H9 (cell line): ENCODE measurements around the gene SNHG17. TPM values are rescaled to one million over a fixed set of nuclear protein-coding genes. Genes with fewer than 3 reads are reported as not detected.

ENCODE experiments used
- DNase-seq: peaks from one replicate; pipeline ENCODE4 v3.0.0-alpha.2; 2017
- H2AFZ ChIP-seq: one replicate; pipeline ENCODE4 v1.6.1; 2013; ENCODE audit warnings: mild to moderate bottlenecking, low read length, control low read depth, moderate library complexity
- H2AK5ac ChIP-seq: 2 replicates; pipeline ENCODE4 v1.6.1; 2013; ENCODE audit warnings: low read length, control low read depth, mixed read lengths; ENCODE audit not compliant: insufficient read length
- H2BK120ac ChIP-seq: one replicate; pipeline ENCODE4 v1.6.1; 2013; ENCODE audit warnings: low read depth, mild to moderate bottlenecking, low read length, control low read depth, inconsistent platforms; ENCODE audit not compliant: poor library complexity, severe bottlenecking
- H2BK12ac ChIP-seq: 2 replicates; pipeline ENCODE4 v1.6.1; 2013; ENCODE audit warnings: low read length, control low read depth, mixed read lengths, low read depth; ENCODE audit not compliant: insufficient read length
- H2BK15ac ChIP-seq: 2 replicates; pipeline ENCODE4 v1.6.1; 2013; ENCODE audit warnings: low read depth, low read length, control low read depth
- H2BK20ac ChIP-seq: one replicate; pipeline ENCODE4 v1.6.1; 2013; ENCODE audit warnings: low read depth, mild to moderate bottlenecking, low read length, control low read depth, inconsistent platforms; ENCODE audit not compliant: poor library complexity, severe bottlenecking
- H2BK5ac ChIP-seq: 2 replicates; pipeline ENCODE4 v1.6.1; 2013; ENCODE audit warnings: low read length, control low read depth, mixed read lengths; ENCODE audit not compliant: insufficient read length
- H3K14ac ChIP-seq: 2 replicates; pipeline ENCODE4 v1.6.1; 2013; ENCODE audit warnings: low read length, control low read depth; ENCODE audit not compliant: insufficient read depth
- H3K18ac ChIP-seq: 2 replicates; pipeline ENCODE4 v1.6.1; 2013; ENCODE audit warnings: low read depth, mild to moderate bottlenecking, mixed read lengths, low read length, control low read depth; ENCODE audit not compliant: insufficient read length
- H3K23ac ChIP-seq: 2 replicates; pipeline ENCODE4 v1.6.1; 2013; ENCODE audit warnings: low read length, control low read depth, mixed read lengths, low read depth; ENCODE audit not compliant: insufficient read length
- H3K23me2 ChIP-seq: 2 replicates; pipeline ENCODE4 v1.6.1; 2013; ENCODE audit warnings: low read depth, mild to moderate bottlenecking, mixed read lengths, low read length, control low read depth; ENCODE audit not compliant: insufficient read length, poor library complexity, severe bottlenecking
- H3K27ac ChIP-seq: 2 replicates; pipeline ENCODE4 v1.5.1; 2013; ENCODE audit warnings: low read length, control low read depth, mixed read lengths, low read depth; ENCODE audit not compliant: insufficient read length
- H3K27me3 ChIP-seq: 2 replicates; pipeline ENCODE4 v1.6.1; 2013; ENCODE audit warnings: low read length, control low read depth, inconsistent platforms; ENCODE audit not compliant: insufficient read depth
- H3K4ac ChIP-seq: 2 replicates; pipeline ENCODE4 v1.6.1; 2013; ENCODE audit warnings: low read depth, mild to moderate bottlenecking, control low read depth, inconsistent platforms, low read length, moderate library complexity
- H3K4me1 ChIP-seq: 2 replicates; pipeline ENCODE4 v1.6.1; 2013; ENCODE audit warnings: low read length, control low read depth, inconsistent platforms; ENCODE audit not compliant: insufficient read depth
- H3K4me2 ChIP-seq: 2 replicates; pipeline ENCODE4 v1.6.1; 2013; ENCODE audit warnings: low read length, control low read depth, mixed read lengths; ENCODE audit not compliant: insufficient read length, insufficient read depth
- H3K56ac ChIP-seq: 2 replicates; pipeline ENCODE4 v1.6.1; 2013; ENCODE audit warnings: low read depth, mild to moderate bottlenecking, mixed read lengths, low read length, control low read depth; ENCODE audit not compliant: insufficient read length
- H3K79me1 ChIP-seq: 2 replicates; pipeline ENCODE4 v1.6.1; 2013; ENCODE audit warnings: low read depth, mild to moderate bottlenecking, moderate library complexity, low read length, control low read depth, inconsistent platforms; ENCODE audit not compliant: insufficient read depth, poor library complexity, severe bottlenecking
- H3K79me2 ChIP-seq: 2 replicates; pipeline ENCODE4 v1.6.1; 2013; ENCODE audit warnings: low read length, control low read depth, inconsistent platforms; ENCODE audit not compliant: insufficient read depth
- H3K9ac ChIP-seq: 2 replicates; pipeline ENCODE4 v1.6.1; 2013; ENCODE audit warnings: low read length, control low read depth, mixed read lengths; ENCODE audit not compliant: insufficient read length; ENCODE audit errors: extremely low read depth
- H3K9me3 ChIP-seq: one replicate; pipeline ENCODE4 v1.6.1; 2013; ENCODE audit warnings: low read depth, low read length, inconsistent platforms; ENCODE audit not compliant: control insufficient read depth
- H3T11ph ChIP-seq: one replicate; pipeline ENCODE4 v1.6.1; 2013; ENCODE audit warnings: mild to moderate bottlenecking, low read length, control low read depth, inconsistent platforms
- H4K20me1 ChIP-seq: one replicate; pipeline ENCODE4 v1.6.1; 2013; ENCODE audit not compliant: control insufficient read depth, insufficient read length, insufficient read depth
- H4K5ac ChIP-seq: 2 replicates; pipeline ENCODE4 v1.6.1; 2013; ENCODE audit warnings: low read depth, mild to moderate bottlenecking, mixed read lengths, low read length, control low read depth; ENCODE audit not compliant: insufficient read length
- H4K8ac ChIP-seq: replicated peaks from 2 replicates; pipeline ENCODE4 v1.6.1; 2013; ENCODE audit warnings: low read length, control low read depth, mixed read lengths, low read depth; ENCODE audit not compliant: insufficient read length
- H4K91ac ChIP-seq: 2 replicates; pipeline ENCODE4 v1.6.1; 2013; ENCODE audit warnings: low read depth, mild to moderate bottlenecking, moderate library complexity, mixed read lengths, low read length, control low read depth; ENCODE audit not compliant: insufficient read length
- H3K27ac Mint-ChIP-seq, 3 experiments: 2 replicates in 2 of 3; 3 replicates in 1 of 3; pipeline ENCODE4 v1.8.0; 2020 to 2021; ENCODE audit warnings: mixed read lengths in 3 of 3, mild to moderate bottlenecking in 1 of 3, moderate library complexity in 1 of 3
- H3K27me3 Mint-ChIP-seq: 2 replicates; pipeline ENCODE4 v1.8.0; 2021; ENCODE audit warnings: low read depth, mild to moderate bottlenecking, moderate library complexity, mixed read lengths
- H3K36me3 Mint-ChIP-seq, 3 experiments: 2 replicates in 2 of 3; 3 replicates in 1 of 3; pipeline ENCODE4 v1.8.0; 2020 to 2021; ENCODE audit warnings: low read depth in 3 of 3, mixed read lengths in 3 of 3; ENCODE audit not compliant: insufficient read depth in 1 of 3
- H3K4me1 Mint-ChIP-seq, 2 experiments: 2 replicates each; pipeline ENCODE4 v1.8.0; 2020; ENCODE audit warnings: mixed read lengths in 2 of 2
- H3K4me3 Mint-ChIP-seq, 2 experiments: 2 replicates in 1 of 2; 3 replicates in 1 of 2; pipeline ENCODE4 v1.8.0; 2020 to 2021; ENCODE audit warnings: mild to moderate bottlenecking in 2 of 2, mixed read lengths in 2 of 2, moderate library complexity in 1 of 2
- H3K9me3 Mint-ChIP-seq, 2 experiments: 2 replicates in 1 of 2; 3 replicates in 1 of 2; pipeline ENCODE4 v1.8.0; 2020; ENCODE audit warnings: mild to moderate bottlenecking in 2 of 2, mixed read lengths in 2 of 2, moderate library complexity in 1 of 2
- CTCF ChIP-seq: fragments of 200-600 bp; sonication (generic); conservative IDR thresholded peaks from 3 replicates; pipeline ENCODE4 v1.8.0; 2021; ENCODE audit warnings: antibody characterized with exemption, mild to moderate bottlenecking
- WGBS: extraction: QIAGEN DNeasy Blood & Tissue Kit; methylation state at CpG from one replicate; pipeline ENCODE4 v1.1.7; 2013; ENCODE audit warnings: missing lambda C conversion rate, low lambda C conversion rate, mixed read lengths; ENCODE audit not compliant: insufficient read length; ENCODE audit errors: extremely low coverage; 5-methylcytosine and 5-hydroxymethylcytosine counted together
- total RNA-seq: library from RNA; stranded (reverse); gene quantifications from 2 replicates; pipeline ENCODE4 v1.2.1, GENCODE V29; 2021

The SNHG17 gene
- total RNA-seq, 1 experiment from 2014 or later: 70.1 TPM

GRCh38 chr20:38427655-38428023 lies 7.5 kb downstream of the SNHG17 start:
- no CpG with 5 or more reads among the region's 5 CpGs for WGBS
- no peak overlapping the region for H2BK15ac ChIP-seq
- no peak overlapping the region for H3K14ac ChIP-seq
- no peak overlapping the region for H3T11ph ChIP-seq
- Mint-ChIP-seq H3K4me1 (peaks cover 10 to 16% of the 10 kb centered on the region in 2 experiments), H3K27ac (peak overlapping the region in 2 of 3 experiments; percentile 68 to 72; a peak in 1 of 7 replicates), H3K36me3 (peaks cover 80 to 97% (median 93%) of the 10 kb centered on the region in 3 experiments), H3K4me3 (peak overlapping the region in 1 of 2 experiments; percentile 32; a peak in 1 of 5 replicates), H3K27me3 (no peaks in the 10 kb centered on the region; the same call in 1 of the 2 replicates), H3K9me3 (no peaks in the 10 kb centered on the region)
- no peaks in the 10 kb centered on the region for H3K23me2 ChIP-seq
- no peak overlapping the region for H2AK5ac ChIP-seq
- no peak overlapping the region for H2BK12ac ChIP-seq
- H2BK5ac ChIP-seq: no peak overlapping the region
- no peak overlapping the region for H4K8ac ChIP-seq
- no peak overlapping the region for H2AFZ ChIP-seq
- no peak for TF ChIP-seq CTCF
- no peak overlapping the region for H3K56ac ChIP-seq
- DNase-seq: no peak
- no peak overlapping the region for H2BK20ac ChIP-seq
- no peaks in the 10 kb centered on the region for H3K27me3 ChIP-seq
- H2BK120ac ChIP-seq: no peak overlapping the region
- no peak overlapping the region for H4K91ac ChIP-seq
- H3K79me2 ChIP-seq: peaks cover 25% of the 10 kb centered on the region; the same call in 1 of the 2 replicates
- no peaks in the 10 kb centered on the region for H3K4me1 ChIP-seq
- no peak overlapping the region for H4K5ac ChIP-seq
- H3K23ac ChIP-seq: no peak overlapping the region
- H3K18ac ChIP-seq: no peak overlapping the region
- H4K20me1 ChIP-seq: peaks cover 5% of the 10 kb centered on the region
- no peak overlapping the region for H3K4me2 ChIP-seq
- no peaks in the 10 kb centered on the region for H3K9me3 ChIP-seq
- H3K4ac ChIP-seq: no peak overlapping the region
- peaks cover 14% of the 10 kb centered on the region for H3K79me1 ChIP-seq
- H3K27ac ChIP-seq: no peak overlapping the region
- H3K9ac ChIP-seq: no peak overlapping the region
